Activated CD8-positive, alpha-beta T cell treated with anti-CD3 and anti-CD28 coated beads, Interleukin-2, amount 10 ng/mL, durations not matched to agents 7 days and 5 days (primary cell): ENCODE data around the gene UGT1A7. TPM values are rescaled to one million over a fixed set of nuclear protein-coding genes. Genes with fewer than 3 reads are reported as not detected.
"Not testable (repeated sequence)": the region's sequence is repeated elsewhere in the genome, so short reads cannot be mapped to it uniquely, and the experiment has no call there.

ENCODE experiments used
- ATAC-seq: fragments of 150-1000 bp; cut with Tn5 transposase; one replicate; pipeline ENCODE4 v1.10.0; 2021; ENCODE audit warnings: moderate library complexity
- CTCF ChIA-PET: fragments of 350-600 bp; sonication (Branson Sonifier 250); formaldehyde crosslinking; loops from one replicate; lab custom pipeline; 2021; ENCODE audit warnings: antibody characterized with exemption; lab: Charles Lee
- POLR2A ChIA-PET: fragments of 350-600 bp; sonication (Branson Sonifier 250); formaldehyde crosslinking; loops from one replicate; lab custom pipeline; 2021; ENCODE audit warnings: antibody characterized with exemption; lab: Charles Lee
- DNase-seq: peaks from one replicate; pipeline ENCODE4 v3.0.0-alpha.2; 2020
- H3K27ac Mint-ChIP-seq: one replicate; pipeline ENCODE4 v1.8.0; 2021; ENCODE audit warnings: mild to moderate bottlenecking, mixed read lengths
- H3K27me3 Mint-ChIP-seq: one replicate; pipeline ENCODE4 v1.8.0; 2021; ENCODE audit warnings: low read depth, mixed read lengths
- H3K36me3 Mint-ChIP-seq: one replicate; pipeline ENCODE4 v1.8.0; 2021; ENCODE audit warnings: low read depth, mixed read lengths
- H3K4me1 Mint-ChIP-seq: one replicate; pipeline ENCODE4 v1.8.0; 2021; ENCODE audit warnings: low read depth, mixed read lengths
- H3K4me3 Mint-ChIP-seq: one replicate; pipeline ENCODE4 v1.8.0; 2021; ENCODE audit warnings: mild to moderate bottlenecking, mixed read lengths
- H3K9me3 Mint-ChIP-seq: one replicate; pipeline ENCODE4 v1.8.0; 2022; ENCODE audit warnings: mixed read lengths; ENCODE audit not compliant: insufficient read depth
- total RNA-seq, 2 experiments: library from RNA; stranded (reverse); gene quantifications; one replicate each; pipeline ENCODE4 v1.2.3, GENCODE V29; 2021

Gene UGT1A7
- total RNA-seq, 2 experiments from 2014 or later: not detected

GRCh38 chr2:233688341-233688740, 6.6 kb downstream of the UGT1A7 start:
- POLR2A ChIA-PET: no interaction called here
- ATAC-seq (no peak), DNase-seq (no peak)
- Mint-ChIP-seq H3K9me3 (no peaks in the 10 kb centered on the region), H3K27me3 (peaks cover 16% of the 10 kb centered on the region), H3K27ac (no peak overlapping the region), H3K36me3 (no peaks in the 10 kb centered on the region), H3K4me3 (no peak overlapping the region), H3K4me1 (no peaks in the 10 kb centered on the region)
- CTCF ChIA-PET: no interaction called here

GRCh38 chr2:233689031-233689430, 7.3 kb downstream of the UGT1A7 start:
- DNase-seq (no peak), ATAC-seq (no peak)
- ChIA-PET CTCF (no interaction called here), POLR2A (no interaction called here)
- no peaks in the 10 kb centered on the region for H3K36me3 Mint-ChIP-seq
- no peaks in the 10 kb centered on the region for H3K4me1 Mint-ChIP-seq
- no peaks in the 10 kb centered on the region for H3K9me3 Mint-ChIP-seq
- peaks cover 21% of the 10 kb centered on the region for H3K27me3 Mint-ChIP-seq
- no peak overlapping the region for H3K27ac Mint-ChIP-seq
- H3K4me3 Mint-ChIP-seq: no peak overlapping the region

- CTCF ChIA-PET: no interaction called here
- no peaks in the 10 kb centered on the region for H3K4me1 Mint-ChIP-seq
These were observed 7.8 kb downstream of the UGT1A7 start for GRCh38 chr2:233689501-233689900.

GRCh38 chr2:233690444-233690843, 8.7 kb downstream of the UGT1A7 start:
- Mint-ChIP-seq H3K27ac (no peak overlapping the region), H3K4me3 (no peak overlapping the region), H3K9me3 (no peaks in the 10 kb centered on the region), H3K36me3 (no peaks in the 10 kb centered on the region), H3K4me1 (no peaks in the 10 kb centered on the region), H3K27me3 (peaks cover 20% of the 10 kb centered on the region)
- CTCF ChIA-PET: no interaction called here
- no peak for DNase-seq
- POLR2A ChIA-PET: no interaction called here
- ATAC-seq: no peak

More at GRCh38 chr2:233689501-233689900, 7.8 kb downstream of the UGT1A7 start:
- Mint-ChIP-seq H3K36me3 (no peaks in the 10 kb centered on the region), H3K4me3 (no peak overlapping the region), H3K27ac (no peak overlapping the region), H3K9me3 (no peaks in the 10 kb centered on the region), H3K27me3 (peaks cover 21% of the 10 kb centered on the region)
- no peak for ATAC-seq
- no peak for DNase-seq
- POLR2A ChIA-PET: no interaction called here

GRCh38 chr2:233691443-233692433, 10.0 kb downstream of the UGT1A7 start:
- Mint-ChIP-seq H3K9me3 (no peaks in the 10 kb centered on the region), H3K4me1 (no peaks in the 10 kb centered on the region), H3K4me3 (no peak overlapping the region), H3K27ac (no peak overlapping the region), H3K27me3 (peaks cover 20% of the 10 kb centered on the region), H3K36me3 (no peaks in the 10 kb centered on the region)
- ChIA-PET POLR2A (no interaction called here), CTCF (no interaction called here)
- no peak for ATAC-seq
- DNase-seq: no peak

- Mint-ChIP-seq H3K27me3 (peaks cover 28% of the 10 kb centered on the region), H3K36me3 (no peaks in the 10 kb centered on the region), H3K4me1 (no peaks in the 10 kb centered on the region), H3K9me3 (no peaks in the 10 kb centered on the region), H3K27ac (no peak within 1 kb of the TSS), H3K4me3 (no peak within 1 kb of the TSS)
- POLR2A ChIA-PET: no interaction called here
- no peak for DNase-seq
- ATAC-seq: no peak
- CTCF ChIA-PET: no interaction called here
These were observed 10.9 kb downstream of the UGT1A7 start, which contains the start of gene UGT1A6 for GRCh38 chr2:233692648-233693047. Gene UGT1A6, plus strand, starts transcription at chr2:233692890. Its CDS starts 115 bp downstream, at chr2:233693005.

- ChIA-PET POLR2A (no interaction called here), CTCF (no interaction called here)
- no peak overlapping the region for H3K27ac Mint-ChIP-seq
- no peaks in the 10 kb centered on the region for H3K4me1 Mint-ChIP-seq
- H3K36me3 Mint-ChIP-seq: no peaks in the 10 kb centered on the region
- peaks cover 29% of the 10 kb centered on the region for H3K27me3 Mint-ChIP-seq
- H3K9me3 Mint-ChIP-seq: no peaks in the 10 kb centered on the region
- no peak overlapping the region for H3K4me3 Mint-ChIP-seq
- DNase-seq: no peak
- ATAC-seq: no peak
These were observed 12.3 kb downstream of the UGT1A7 start for GRCh38 chr2:233693963-233694362.

GRCh38 chr2:233698740-233699139, 17.0 kb downstream of the UGT1A7 start:
- ATAC-seq (no peak), DNase-seq (no peak)
- H3K36me3 Mint-ChIP-seq: no peaks in the 10 kb centered on the region
- POLR2A ChIA-PET: no interaction called here
- H3K27ac Mint-ChIP-seq: no peak overlapping the region
- H3K4me3 Mint-ChIP-seq: no peak overlapping the region
- CTCF ChIA-PET: no interaction called here
- no peaks in the 10 kb centered on the region for H3K4me1 Mint-ChIP-seq
- peaks cover 33% of the 10 kb centered on the region for H3K27me3 Mint-ChIP-seq
- no peaks in the 10 kb centered on the region for H3K9me3 Mint-ChIP-seq

- no peak for DNase-seq
- ChIA-PET CTCF (no interaction called here), POLR2A (no interaction called here)
- H3K36me3 Mint-ChIP-seq: no peaks in the 10 kb centered on the region
- peaks cover 34% of the 10 kb centered on the region for H3K27me3 Mint-ChIP-seq
- no peak overlapping the region for H3K4me3 Mint-ChIP-seq
- no peaks in the 10 kb centered on the region for H3K9me3 Mint-ChIP-seq
- no peaks in the 10 kb centered on the region for H3K4me1 Mint-ChIP-seq
- no peak overlapping the region for H3K27ac Mint-ChIP-seq
- no peak for ATAC-seq
These were observed 17.8 kb downstream of the UGT1A7 start for GRCh38 chr2:233699424-233700027.

- Mint-ChIP-seq H3K4me1 (no peaks in the 10 kb centered on the region), H3K27ac (no peak overlapping the region), H3K4me3 (no peak overlapping the region), H3K9me3 (no peaks in the 10 kb centered on the region), H3K27me3 (peaks cover 34% of the 10 kb centered on the region), H3K36me3 (no peaks in the 10 kb centered on the region)
- ChIA-PET CTCF (no interaction called here), POLR2A (no interaction called here)
- no peak for DNase-seq
- ATAC-seq: no peak
These were observed 18.4 kb downstream of the UGT1A7 start for GRCh38 chr2:233700028-233700635.

GRCh38 chr2:233700842-233701241, 19.1 kb downstream of the UGT1A7 start:
- POLR2A ChIA-PET, DNase-seq, H3K36me3 Mint-ChIP-seq, H3K9me3 Mint-ChIP-seq, ATAC-seq, H3K4me3 Mint-ChIP-seq, H3K4me1 Mint-ChIP-seq, CTCF ChIA-PET, H3K27ac Mint-ChIP-seq: not testable (repeated sequence)
- peaks cover 30% of the 10 kb centered on the region for H3K27me3 Mint-ChIP-seq

- H3K4me1 Mint-ChIP-seq: no peaks in the 10 kb centered on the region
- ChIA-PET CTCF (no interaction called here), POLR2A (no interaction called here)
- H3K36me3 Mint-ChIP-seq: no peaks in the 10 kb centered on the region
- peaks cover 26% of the 10 kb centered on the region for H3K27me3 Mint-ChIP-seq
- no peak overlapping the region for H3K27ac Mint-ChIP-seq
- no peaks in the 10 kb centered on the region for H3K9me3 Mint-ChIP-seq
- ATAC-seq: no peak
- no peak overlapping the region for H3K4me3 Mint-ChIP-seq
- DNase-seq: no peak
These were observed 20.5 kb downstream of the UGT1A7 start for GRCh38 chr2:233702238-233702637.
